ENCODE data around the gene C6orf136.

The C6orf136 gene

DNA sequence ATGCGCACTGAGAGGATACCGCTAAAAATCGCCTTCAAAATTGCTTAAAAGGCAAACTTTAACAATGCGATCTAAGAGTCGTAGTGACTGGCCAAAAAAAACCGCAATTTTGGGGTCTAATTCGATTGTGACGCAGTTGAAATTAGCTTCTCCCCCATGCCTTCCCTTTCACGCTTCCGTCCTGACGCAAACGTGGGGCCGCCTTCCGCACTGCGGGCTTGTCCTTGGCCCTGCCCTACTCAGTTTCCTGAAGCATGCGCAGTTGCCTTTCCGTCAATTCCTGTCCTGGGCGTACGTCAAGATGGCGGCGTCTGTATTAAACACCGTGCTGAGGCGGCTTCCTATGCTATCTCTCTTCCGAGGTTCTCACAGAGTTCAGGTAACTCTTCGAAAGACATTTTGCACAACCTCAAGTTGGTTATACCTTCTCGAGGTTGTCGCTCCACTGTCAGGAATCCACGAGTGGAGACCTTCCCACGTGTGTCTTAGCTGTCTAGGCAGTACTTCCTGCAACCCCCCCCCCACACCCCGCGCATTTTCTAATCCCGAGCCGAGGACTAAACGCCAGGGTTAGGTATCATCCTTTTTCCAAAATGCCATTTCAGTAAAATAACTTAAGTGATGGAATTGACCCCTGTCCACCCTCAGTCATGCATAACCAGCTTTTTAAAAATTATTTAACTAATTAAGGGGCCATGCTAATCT is 29.2 kb upstream of the C6orf136 start, which contains the start of gene MRPS18B:
Gene MRPS18B, plus strand, starts transcription at position 276 of the 705 bp plus-strand sequence. Its CDS starts 26 bp downstream, at position 302.
- TF ChIP-seq CTCF (conservative IDR thresholded peaks at IDR 0.05) = no peak
- peak within 1 kb of the TSS; percentile 97 for H3K27ac ChIP-seq

GRCh38 chr6:30618270-30618797 is 28.6 kb upstream of the C6orf136 start:
- H3K27ac ChIP-seq = peak overlapping the region; percentile 97
- no peak for TF ChIP-seq CTCF (conservative IDR thresholded peaks at IDR 0.05)

- no peak overlapping the region for H3K27ac ChIP-seq
Observed at GRCh38 chr6:30619561-30619960, 27.4 kb upstream of the C6orf136 start.

DNA sequence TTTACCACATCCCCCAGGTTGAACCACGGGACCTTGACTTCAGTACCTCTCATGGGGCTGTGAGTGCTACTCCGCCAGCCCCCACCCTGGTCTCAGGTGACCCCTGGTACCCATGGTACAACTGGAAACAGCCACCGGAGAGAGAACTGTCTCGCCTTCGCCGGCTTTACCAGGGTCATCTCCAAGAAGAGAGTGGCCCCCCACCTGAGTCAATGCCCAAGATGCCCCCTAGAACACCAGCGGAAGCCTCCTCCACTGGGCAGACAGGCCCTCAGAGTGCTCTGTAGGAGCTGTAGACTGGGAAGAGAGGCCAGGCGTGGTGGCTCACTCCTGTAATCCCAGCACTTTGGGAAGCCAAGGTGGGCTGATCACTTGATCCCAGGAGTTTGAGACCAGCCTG is 21.4 kb upstream of the C6orf136 start:
- TF ChIP-seq CTCF (conservative IDR thresholded peaks at IDR 0.05) = no peak
- no peak overlapping the region for H3K27ac ChIP-seq

More at GRCh38 chr6:30619561-30619960, 27.4 kb upstream of the C6orf136 start:
- no peak for TF ChIP-seq CTCF (conservative IDR thresholded peaks at IDR 0.05)

DNA sequence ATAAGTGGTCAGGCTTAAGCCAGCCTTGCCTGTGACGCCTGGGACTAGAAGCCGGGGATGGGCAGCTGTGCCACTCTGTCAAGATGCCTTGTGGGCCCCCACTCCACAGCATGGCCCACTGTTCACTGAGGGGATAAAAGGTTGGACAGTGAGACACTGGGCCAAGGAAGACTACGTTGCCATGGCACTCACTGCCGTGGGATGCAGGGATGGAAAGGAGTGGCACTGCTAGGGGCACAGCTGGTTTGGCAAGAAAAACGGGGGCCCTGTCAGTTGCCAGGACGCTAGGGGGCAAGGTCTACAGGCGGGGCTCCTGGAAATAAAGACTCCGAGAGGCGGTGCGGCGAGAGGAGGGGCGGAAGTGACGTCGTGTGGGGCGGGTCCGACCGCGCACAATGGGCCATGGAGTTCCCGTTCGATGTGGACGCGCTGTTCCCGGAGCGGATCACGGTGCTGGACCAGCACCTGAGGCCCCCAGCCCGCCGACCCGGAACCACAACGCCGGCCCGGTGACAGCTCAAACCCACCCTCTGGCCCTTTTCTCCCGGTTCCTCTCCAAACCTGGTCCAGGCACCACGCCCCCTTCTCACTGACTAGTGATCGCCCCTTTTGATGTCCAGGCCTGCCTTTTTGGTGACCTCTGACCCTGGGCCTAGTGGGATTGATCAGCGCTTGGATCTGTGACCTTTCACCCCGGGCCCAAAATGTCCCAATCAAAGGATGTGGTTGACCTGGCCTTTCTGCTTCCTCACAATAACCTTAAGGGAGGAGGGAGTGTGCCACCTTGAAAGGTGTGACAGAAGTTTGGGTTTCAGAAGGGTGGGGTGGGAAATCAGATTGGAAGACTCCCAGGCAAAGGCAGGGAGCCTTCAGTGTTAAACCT is 20.2 kb upstream of the C6orf136 start, which contains the start of gene ATAT1:
Gene ATAT1, plus strand, starts transcription at position 391 of the 883 bp plus-strand sequence.
- peak; percentile 29 for TF ChIP-seq CTCF (conservative IDR thresholded peaks at IDR 0.05)
- peak within 1 kb of the TSS; percentile 76 for H3K27ac ChIP-seq

DNA sequence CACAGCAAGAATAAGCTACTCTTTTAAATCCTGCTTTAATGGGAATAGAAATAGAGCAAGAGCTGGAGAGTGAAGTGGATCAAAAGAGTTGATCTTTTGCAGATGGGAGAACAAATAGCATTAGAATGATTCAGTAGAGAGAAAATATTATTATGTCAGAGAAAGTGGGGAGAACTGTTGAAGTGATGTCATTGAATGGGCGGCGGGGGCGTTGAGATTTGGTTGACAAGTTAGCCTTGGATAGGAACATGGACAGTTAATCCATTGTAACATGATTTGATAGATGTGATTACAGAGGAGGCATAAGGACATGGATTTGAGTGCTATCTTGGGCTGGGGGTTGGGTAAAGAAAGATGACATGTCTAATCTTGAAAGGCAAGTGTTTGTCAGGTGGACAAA is 11.1 kb upstream of the C6orf136 start:
- no peak for TF ChIP-seq CTCF (conservative IDR thresholded peaks at IDR 0.05)
- H3K27ac ChIP-seq = no peak overlapping the region

DNA sequence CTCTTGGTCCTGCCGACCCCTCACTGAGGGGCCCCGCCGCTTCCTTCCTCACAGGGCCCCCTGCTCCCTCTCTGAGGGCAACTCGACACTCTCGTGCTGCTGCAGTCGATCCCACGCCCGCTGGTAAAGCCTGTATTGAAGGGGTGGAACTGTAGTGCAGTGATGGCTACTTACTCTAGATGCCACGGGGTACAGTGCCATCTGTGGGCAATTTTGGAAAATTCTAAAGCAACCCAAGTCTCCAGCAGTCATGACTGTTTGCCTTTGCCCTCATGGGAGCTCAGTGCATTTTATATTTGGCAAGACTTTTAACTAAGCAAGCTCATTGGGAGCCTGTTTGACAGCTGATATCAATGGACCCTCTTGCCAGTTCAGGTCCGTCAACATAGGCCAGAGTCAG is 6.5 kb upstream of the C6orf136 start:
- TF ChIP-seq CTCF (conservative IDR thresholded peaks at IDR 0.05) = peak; percentile 23; the same call in 1 of the 2 replicates
- no peak overlapping the region for H3K27ac ChIP-seq

All from VCaP (cell line).